AG09309 (cell line): ENCODE results near the gene CST8.

Experiments
- DNase-seq: peaks from one replicate; pipeline ENCODE4 v3.0.0-alpha.2; 2010; ENCODE audit warnings: low read depth
- H3K4me3 ChIP-seq: 2 replicates; pipeline ENCODE4 v1.5.1; 2011; ENCODE audit warnings: mild to moderate bottlenecking, low read depth, low read length, moderate library complexity; ENCODE audit not compliant: control insufficient read depth
- CTCF ChIP-seq: IDR thresholded peaks from 2 replicates; pipeline ENCODE4 v1.5.1; 2011; ENCODE audit warnings: mild to moderate bottlenecking, low read depth, low read length, inconsistent platforms; ENCODE audit not compliant: insufficient read depth, control insufficient read depth; ENCODE audit errors: missing control alignments

CST8 gene

DNA sequence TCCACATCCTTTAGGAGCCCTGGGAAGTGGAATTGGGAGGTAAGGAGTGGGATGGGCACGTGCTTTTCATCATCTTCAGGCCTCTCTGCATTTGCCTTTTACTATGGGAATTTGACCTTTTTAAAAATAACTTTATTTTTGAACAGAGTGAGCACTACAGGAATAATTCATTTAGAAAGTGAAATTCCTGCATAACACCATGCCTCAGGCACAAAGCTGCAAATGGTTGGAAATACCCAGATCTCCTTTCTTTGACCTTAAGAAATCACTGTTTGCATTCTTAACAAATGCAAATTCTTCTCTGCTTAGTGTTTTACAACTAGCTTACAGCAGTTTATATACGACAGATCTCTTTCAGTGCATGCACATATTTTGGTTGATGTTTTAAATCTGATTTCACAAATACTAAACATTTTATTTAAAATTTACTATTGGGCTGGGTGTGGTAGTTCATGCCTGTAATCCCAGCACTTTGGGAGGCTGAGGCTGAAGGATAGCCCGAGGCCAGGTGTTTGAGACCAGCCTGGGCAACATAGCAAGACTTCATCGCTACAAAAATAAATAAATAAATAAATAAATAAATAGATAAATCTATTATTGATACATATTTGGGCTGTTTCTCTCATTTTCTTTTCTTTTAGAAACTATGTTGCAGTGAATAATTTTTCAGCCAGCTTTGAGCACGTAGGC lies 24.5 kb downstream of the CST8 start:
- peak; percentile 5 for DNase-seq

DNA sequence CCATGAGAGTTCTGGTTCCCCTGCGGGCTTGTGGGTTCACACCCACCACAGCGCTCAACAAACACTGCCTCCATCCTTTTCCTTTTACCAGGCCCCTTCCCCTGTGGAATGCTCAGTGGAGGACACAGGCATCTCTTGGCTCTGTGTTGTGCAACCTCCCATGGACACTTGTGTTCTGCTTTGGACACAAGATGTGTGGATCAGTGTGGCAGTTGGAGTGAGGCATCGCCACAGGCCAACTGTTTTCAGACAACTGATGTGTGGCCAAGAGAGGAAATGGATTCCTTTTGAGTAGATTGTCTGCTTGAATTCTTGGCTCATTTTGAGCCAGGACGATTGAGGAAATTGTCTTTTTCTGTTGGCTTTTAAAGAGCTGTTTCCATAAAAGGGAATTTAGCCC lies 26.8 kb downstream of the CST8 start:
- H3K4me3 ChIP-seq, result no peak overlapping the region
- no peak for TF ChIP-seq CTCF
- no peak for DNase-seq

More for the DNA sequence above, 24.5 kb downstream of the CST8 start:
- TF ChIP-seq CTCF, result no peak
- no peak overlapping the region for H3K4me3 ChIP-seq

GRCh38 chr20:23519556-23519955 lies 28.6 kb downstream of the CST8 start:
- DNase-seq, result no peak
- no peak overlapping the region for H3K4me3 ChIP-seq
- TF ChIP-seq CTCF, result no peak

GRCh38 chr20:23520185-23520584 lies 29.3 kb downstream of the CST8 start:
- no peak for TF ChIP-seq CTCF
- DNase-seq, result no peak
- H3K4me3 ChIP-seq, result no peak overlapping the region

- no peak overlapping the region for H3K4me3 ChIP-seq
- no peak for DNase-seq
- no peak for TF ChIP-seq CTCF
These were observed 33.2 kb downstream of the CST8 start for GRCh38 chr20:23524146-23524545.

- DNase-seq, result no peak
These were observed 35.9 kb downstream of the CST8 start for GRCh38 chr20:23526850-23527249.

More at GRCh38 chr20:23526850-23527249, 35.9 kb downstream of the CST8 start:
- no peak for TF ChIP-seq CTCF
- no peak overlapping the region for H3K4me3 ChIP-seq
